IPS-20b (cell line): ENCODE data around the gene ST6GALNAC5.

Experiments used
- H3K27ac ChIP-seq: one replicate; pipeline ENCODE4 v1.5.1; 2013; ENCODE audit warnings: low read length
- H3K27me3 ChIP-seq: 2 replicates; pipeline ENCODE4 v1.6.1; 2013; ENCODE audit warnings: mild to moderate bottlenecking, low read length, inconsistent platforms; ENCODE audit not compliant: insufficient read depth
- H3K36me3 ChIP-seq: 2 replicates; pipeline ENCODE4 v1.6.1; 2013; ENCODE audit warnings: low read depth, mild to moderate bottlenecking, inconsistent platforms, low read length, moderate library complexity; ENCODE audit not compliant: insufficient read depth
- H3K4me1 ChIP-seq: 2 replicates; pipeline ENCODE4 v1.6.1; 2013; ENCODE audit warnings: mild to moderate bottlenecking, control low read depth, inconsistent platforms, low read length, moderate library complexity; ENCODE audit not compliant: insufficient read depth
- H3K4me3 ChIP-seq: 2 replicates; pipeline ENCODE4 v1.5.1; 2013; ENCODE audit warnings: mild to moderate bottlenecking, low read length, inconsistent platforms
- H3K9ac ChIP-seq: 2 replicates; pipeline ENCODE4 v1.6.1; 2013; ENCODE audit warnings: low read depth, mild to moderate bottlenecking, inconsistent platforms, low read length, moderate library complexity
- H3K9me3 ChIP-seq: 2 replicates; pipeline ENCODE4 v1.6.1; 2013; ENCODE audit warnings: mild to moderate bottlenecking, low read depth, low read length, inconsistent platforms; ENCODE audit not compliant: insufficient read depth

The ST6GALNAC5 gene

DNA sequence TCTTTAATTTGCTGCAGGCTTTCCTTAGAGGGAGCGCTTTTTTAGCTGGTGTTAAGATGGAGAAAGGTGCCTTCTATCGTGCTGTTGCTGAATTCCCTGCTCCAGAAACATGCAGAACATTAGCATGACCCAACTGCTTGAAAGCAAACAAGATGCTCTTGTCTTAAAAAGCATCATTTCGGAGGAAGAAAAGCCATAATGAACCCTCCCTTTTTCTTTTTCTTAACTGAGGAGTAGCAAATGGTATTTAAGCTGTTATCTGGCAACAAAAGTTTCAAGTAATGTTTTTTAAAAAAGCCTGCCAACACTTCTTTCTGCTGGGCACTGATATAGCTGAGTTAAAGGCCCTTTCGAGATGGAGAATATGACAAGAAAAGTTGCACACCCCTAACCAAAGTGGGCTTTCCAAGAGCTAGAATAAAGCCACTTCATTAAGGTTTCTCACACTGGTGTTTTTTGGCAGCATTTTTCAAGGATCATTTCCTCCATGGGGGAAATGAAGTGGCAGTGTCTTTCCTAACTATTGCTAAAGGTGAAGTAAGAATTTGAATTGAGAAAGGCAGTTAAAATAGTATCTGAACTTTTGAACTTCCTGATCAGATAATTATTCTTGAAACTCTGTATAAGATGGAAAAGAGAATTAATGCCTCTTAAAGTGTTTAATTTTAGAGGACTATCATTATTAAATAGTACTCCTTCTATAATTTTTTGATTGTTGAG, 38.8 kb downstream of the ST6GALNAC5 start:
- Histone ChIP-seq H3K36me3 (no peaks in the 10 kb centered on the region), H3K9ac (no peak overlapping the region), H3K27me3 (no peaks in the 10 kb centered on the region), H3K4me1 (no peaks in the 10 kb centered on the region; the same call in 1 of the 2 replicates), H3K27ac (no peak overlapping the region), H3K9me3 (no peaks in the 10 kb centered on the region), H3K4me3 (no peak overlapping the region)

DNA sequence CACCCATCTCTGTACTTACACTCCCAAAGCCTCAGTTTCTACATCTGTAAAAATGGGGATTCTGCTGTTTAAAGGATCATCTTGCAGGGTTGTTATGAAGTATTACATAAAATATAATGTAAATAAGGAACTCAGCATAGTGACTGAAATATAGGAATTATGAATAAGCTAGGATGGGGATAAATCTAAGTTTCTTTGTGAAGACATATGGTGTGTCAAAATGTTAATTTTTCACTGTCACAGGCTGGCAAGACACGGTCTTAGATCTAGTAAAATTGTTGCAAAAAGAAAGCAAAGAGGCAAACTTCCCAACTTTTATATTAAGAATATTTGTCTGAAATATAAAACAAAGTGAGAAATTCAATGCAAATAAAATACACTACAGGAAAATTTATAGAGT, 42.0 kb downstream of the ST6GALNAC5 start:
- Histone ChIP-seq H3K4me1 (no peaks in the 10 kb centered on the region; the same call in 1 of the 2 replicates), H3K27me3 (no peaks in the 10 kb centered on the region), H3K9ac (no peak overlapping the region), H3K9me3 (no peaks in the 10 kb centered on the region), H3K36me3 (no peaks in the 10 kb centered on the region), H3K4me3 (no peak overlapping the region), H3K27ac (no peak overlapping the region)

DNA sequence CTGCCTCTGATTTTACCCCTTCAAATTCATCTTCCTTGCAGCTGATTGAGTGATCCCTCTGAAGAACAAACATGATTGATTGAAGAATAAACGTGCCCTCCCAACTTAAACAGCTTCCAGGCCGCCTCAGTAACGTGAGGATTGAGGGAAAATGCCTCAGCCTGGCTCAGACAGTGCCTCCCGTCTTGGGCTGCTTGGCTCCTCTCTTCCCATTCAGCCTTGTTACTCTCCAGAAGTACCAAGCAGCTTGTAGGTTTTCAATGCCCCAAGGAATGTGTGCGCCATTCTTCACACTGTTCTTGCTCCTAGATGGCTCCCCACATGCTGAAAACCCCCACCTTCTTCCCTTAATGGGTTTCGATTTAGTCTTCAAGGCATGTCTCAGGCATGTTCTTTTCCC, 51.8 kb downstream of the ST6GALNAC5 start:
- no peak overlapping the region for H3K4me3 ChIP-seq
- no peaks in the 10 kb centered on the region for H3K36me3 ChIP-seq
- H3K9me3 ChIP-seq = no peaks in the 10 kb centered on the region
- peaks cover 7% of the 10 kb centered on the region for H3K4me1 ChIP-seq
- no peaks in the 10 kb centered on the region for H3K27me3 ChIP-seq
- H3K27ac ChIP-seq = no peak overlapping the region
- H3K9ac ChIP-seq = 0 out of 2 replicates have a peak overlapping the region, but pooled peaks have one; percentile 3

DNA sequence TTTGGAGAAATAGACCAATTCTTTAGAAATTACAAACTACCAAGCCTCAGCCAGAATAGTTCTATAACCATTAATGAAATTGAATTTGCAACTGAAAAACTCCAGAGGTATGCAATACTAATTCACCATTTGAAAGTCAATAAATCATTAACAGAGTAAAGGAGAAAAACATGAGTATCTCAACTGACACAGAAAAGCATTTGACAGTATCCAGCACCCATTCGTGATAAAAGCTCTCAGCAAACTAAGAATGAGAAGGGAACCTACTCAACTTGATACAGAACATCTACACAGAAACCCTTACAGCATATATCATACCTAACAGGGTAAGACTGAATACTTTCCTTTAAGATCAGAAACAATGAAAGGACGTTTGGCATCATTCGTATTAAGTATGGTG, 54.3 kb downstream of the ST6GALNAC5 start:
- no peaks in the 10 kb centered on the region for H3K36me3 ChIP-seq
- H3K9ac ChIP-seq = no peak overlapping the region
- H3K4me1 ChIP-seq = peaks cover 7% of the 10 kb centered on the region

DNA sequence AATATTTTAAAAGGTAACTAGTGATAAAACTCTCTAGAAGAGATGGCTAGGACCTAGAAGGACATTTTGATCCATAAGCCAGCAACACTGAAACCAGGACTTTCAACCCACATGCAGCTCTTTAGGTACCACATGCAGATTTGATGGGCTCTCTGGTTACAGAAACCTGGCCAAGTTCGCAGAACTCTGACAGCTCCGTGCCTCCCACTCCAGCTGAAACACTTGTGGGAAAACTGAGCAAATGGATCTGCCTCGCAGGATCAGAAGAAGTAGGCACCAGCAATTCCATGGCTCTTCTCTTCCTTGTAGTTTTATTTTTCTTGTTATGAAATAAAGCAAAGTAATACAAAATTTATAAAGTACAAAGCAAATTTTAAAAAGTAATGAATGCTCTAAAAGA, 58.5 kb downstream of the ST6GALNAC5 start:
- H3K27me3 ChIP-seq = no peaks in the 10 kb centered on the region
- no peaks in the 10 kb centered on the region for H3K36me3 ChIP-seq
- H3K4me3 ChIP-seq = no peak overlapping the region
- H3K4me1 ChIP-seq = no peaks in the 10 kb centered on the region
- 0 out of 2 replicates have a peak, but pooled peaks cover 2% of the 10 kb centered on the region for H3K9me3 ChIP-seq
- H3K27ac ChIP-seq = no peak overlapping the region
- no peak overlapping the region for H3K9ac ChIP-seq

More for the DNA sequence above, 54.3 kb downstream of the ST6GALNAC5 start:
- no peak overlapping the region for H3K4me3 ChIP-seq
- no peaks in the 10 kb centered on the region for H3K9me3 ChIP-seq
- no peak overlapping the region for H3K27ac ChIP-seq
- no peaks in the 10 kb centered on the region for H3K27me3 ChIP-seq

DNA sequence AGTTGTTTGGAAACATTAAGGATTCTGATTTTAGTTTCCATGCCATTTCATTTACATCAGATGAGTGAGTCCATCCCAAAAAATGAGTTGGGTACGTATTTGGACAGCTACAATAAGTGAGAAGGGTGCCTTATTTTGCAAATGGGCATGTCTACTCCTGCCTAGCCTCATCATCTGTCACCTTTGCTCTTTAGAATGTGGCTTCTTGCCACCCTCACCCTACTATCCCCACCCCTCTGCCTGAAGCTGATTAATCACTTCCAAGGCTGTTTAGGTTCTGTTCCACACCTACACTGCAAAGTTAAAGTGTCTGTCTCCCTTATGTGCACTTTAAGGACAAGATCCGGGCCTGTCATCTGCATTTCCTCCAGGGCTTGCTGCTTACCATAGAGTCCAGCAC, 61.2 kb downstream of the ST6GALNAC5 start:
- H3K36me3 ChIP-seq = no peaks in the 10 kb centered on the region

DNA sequence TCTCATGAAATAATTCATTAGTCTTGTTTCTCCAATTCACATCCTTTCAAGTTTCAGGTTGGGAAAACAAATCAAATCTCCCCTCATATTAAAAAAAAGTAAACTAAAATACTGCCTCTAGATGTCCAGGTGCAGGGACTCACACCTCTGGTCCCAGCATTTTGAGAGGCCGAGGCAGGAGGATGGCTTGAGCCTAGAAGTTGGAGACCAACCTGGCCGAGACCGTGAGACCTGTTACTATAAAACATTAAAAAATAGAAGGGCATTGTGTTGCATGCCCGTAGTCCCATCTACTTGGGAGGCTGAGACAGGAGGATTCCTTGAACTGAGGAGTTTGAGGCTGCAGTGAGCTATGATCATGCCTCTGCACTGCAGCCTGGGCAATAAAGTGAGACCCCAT, 61.9 kb downstream of the ST6GALNAC5 start:
- Histone ChIP-seq H3K27ac (no peak overlapping the region), H3K36me3 (no peaks in the 10 kb centered on the region)

More for the DNA sequence above, 61.2 kb downstream of the ST6GALNAC5 start:
- Histone ChIP-seq H3K4me3 (no peak overlapping the region), H3K27ac (no peak overlapping the region), H3K27me3 (no peaks in the 10 kb centered on the region), H3K9me3 (peaks cover 8% of the 10 kb centered on the region; the same call in 1 of the 2 replicates), H3K9ac (no peak overlapping the region), H3K4me1 (peaks cover 9% of the 10 kb centered on the region)

DNA sequence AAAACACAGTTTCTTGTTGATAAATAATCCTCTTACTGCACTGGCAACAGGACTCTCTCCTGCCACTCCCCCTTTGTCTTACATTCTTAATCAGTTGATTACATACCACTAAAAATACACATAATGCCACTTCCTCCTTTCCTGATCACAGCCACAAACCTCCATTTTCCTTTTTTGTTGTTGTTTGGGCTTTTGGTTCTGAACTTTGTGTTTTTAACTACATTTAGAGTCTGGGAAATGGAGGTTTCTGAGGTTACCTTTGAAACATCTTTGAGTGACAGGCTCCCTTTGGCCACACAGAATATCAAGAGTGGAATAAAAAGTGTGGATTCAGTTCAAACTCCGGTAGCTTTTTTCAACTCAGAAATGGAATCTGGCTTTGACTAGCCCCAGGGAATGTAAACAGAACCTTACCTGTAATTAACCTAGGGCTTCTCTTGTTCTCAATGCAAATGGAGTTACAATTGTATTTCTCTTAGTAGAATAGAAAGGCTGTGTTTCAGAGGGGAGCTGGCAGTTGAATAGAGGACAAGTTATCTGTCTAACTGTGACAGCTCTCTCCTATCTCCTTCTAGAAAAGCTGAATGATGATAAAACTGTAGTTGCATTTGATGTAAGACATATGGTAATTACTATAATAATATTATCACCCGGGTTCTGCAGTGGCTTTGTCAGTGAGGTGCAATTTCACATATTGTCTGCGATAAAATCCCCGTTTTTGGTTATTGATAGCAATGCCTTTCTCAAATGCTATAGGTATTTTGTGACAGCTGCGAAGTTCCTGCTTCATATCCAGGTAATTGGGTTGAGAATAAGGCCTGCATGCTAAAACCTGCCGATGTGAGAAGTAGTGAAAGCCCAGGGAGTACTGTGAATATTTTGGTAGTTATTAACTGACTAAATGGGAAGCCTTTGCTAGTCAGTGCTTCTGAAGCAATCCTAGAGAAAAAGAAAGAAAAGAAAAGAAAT, 66.9 kb downstream of the ST6GALNAC5 start:
- H3K36me3 ChIP-seq = no peaks in the 10 kb centered on the region
- H3K27ac ChIP-seq = no peak overlapping the region
- peaks cover 19% of the 10 kb centered on the region for H3K4me1 ChIP-seq
- H3K4me3 ChIP-seq = peak overlapping the region; percentile 32
- no peaks in the 10 kb centered on the region for H3K27me3 ChIP-seq
- peaks cover 8% of the 10 kb centered on the region; the same call in 1 of the 2 replicates for H3K9me3 ChIP-seq
- peak overlapping the region; percentile 60 for H3K9ac ChIP-seq

More for the DNA sequence above, 61.9 kb downstream of the ST6GALNAC5 start:
- H3K9ac ChIP-seq = no peak overlapping the region
- no peak overlapping the region for H3K4me3 ChIP-seq
- H3K27me3 ChIP-seq = no peaks in the 10 kb centered on the region
- H3K9me3 ChIP-seq = peaks cover 8% of the 10 kb centered on the region; the same call in 1 of the 2 replicates
- H3K4me1 ChIP-seq = peaks cover 15% of the 10 kb centered on the region

DNA sequence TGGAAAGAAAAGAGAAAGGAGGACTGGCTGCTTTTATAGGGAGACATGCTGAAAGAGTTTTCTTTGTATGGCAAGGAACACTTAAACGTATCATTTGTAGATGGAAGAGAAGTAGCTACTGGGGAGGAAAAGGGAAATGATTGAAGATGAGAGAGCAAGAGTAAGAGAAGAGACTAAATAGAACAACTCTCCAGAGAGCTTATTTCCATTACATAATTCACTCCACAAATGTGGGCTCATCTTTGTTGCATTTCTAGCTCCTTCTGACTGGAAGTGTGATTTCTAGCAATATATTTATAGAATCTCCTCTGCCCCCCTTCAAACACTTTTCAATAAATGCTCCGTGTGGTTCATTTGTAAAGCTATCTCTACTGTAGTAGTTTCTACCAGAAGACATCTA, 71.0 kb downstream of the ST6GALNAC5 start:
- Histone ChIP-seq H3K36me3 (no peaks in the 10 kb centered on the region), H3K9me3 (no peaks in the 10 kb centered on the region), H3K4me1 (peaks cover 11% of the 10 kb centered on the region), H3K27me3 (no peaks in the 10 kb centered on the region), H3K27ac (no peak overlapping the region), H3K9ac (no peak overlapping the region), H3K4me3 (no peak overlapping the region)

DNA sequence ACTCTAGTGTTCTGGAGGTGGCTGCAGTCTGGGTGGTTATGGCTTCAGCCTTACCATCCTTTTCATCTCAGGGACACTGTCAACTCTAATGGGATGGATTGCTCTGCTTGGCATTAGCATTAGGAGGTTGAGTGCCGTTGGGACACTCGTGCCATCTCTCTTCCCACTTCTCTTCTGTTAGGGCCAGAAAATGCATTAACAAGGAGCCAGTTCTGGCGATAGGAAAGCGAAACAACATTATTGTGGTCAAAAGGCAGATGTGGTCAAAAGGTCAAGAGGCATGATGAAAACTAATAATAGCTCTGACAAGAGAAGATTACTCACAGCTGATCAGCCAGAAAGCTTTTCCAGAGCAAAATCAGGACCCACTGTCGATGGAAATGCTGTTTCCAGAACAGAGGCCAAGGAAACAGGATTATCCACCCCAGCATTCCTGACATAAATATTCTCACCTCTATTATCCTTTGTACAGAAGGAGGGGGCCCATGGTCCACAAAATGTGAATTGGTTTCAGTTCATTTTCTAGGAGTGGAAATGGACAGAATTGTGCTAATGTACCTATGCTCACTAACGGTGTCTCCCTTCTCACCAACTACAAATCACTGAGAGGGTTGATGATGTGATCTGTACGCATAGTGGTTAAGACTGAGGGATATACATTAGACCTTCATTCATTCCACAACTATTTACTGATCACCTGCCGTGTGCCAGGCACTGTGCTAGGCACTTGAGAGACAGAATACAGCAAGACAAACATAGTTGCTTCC, 72.0 kb downstream of the ST6GALNAC5 start:
- peaks cover 3% of the 10 kb centered on the region for H3K4me1 ChIP-seq
- H3K4me3 ChIP-seq = no peak overlapping the region
- H3K36me3 ChIP-seq = no peaks in the 10 kb centered on the region
- H3K9ac ChIP-seq = no peak overlapping the region
- H3K27ac ChIP-seq = no peak overlapping the region
- no peaks in the 10 kb centered on the region for H3K27me3 ChIP-seq
- no peaks in the 10 kb centered on the region for H3K9me3 ChIP-seq

DNA sequence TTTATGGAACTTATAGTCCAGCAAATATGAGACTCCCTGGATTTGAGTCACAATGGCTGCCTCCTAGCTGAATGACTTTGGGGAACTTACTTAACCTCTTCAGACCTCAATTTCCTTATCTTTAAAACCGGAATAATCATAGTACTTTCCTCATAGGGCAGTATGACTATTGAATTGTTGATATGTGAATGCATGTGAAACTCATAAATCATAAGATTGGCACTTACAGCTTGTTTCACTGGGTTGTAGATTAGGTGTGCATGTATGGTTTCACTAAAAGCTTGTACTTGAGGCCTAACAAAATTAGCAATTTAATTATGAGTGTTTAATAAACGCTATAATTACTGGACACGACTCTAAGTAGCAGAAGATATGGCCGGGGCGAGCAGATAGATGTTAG, 72.5 kb downstream of the ST6GALNAC5 start:
- no peaks in the 10 kb centered on the region for H3K27me3 ChIP-seq
- no peak overlapping the region for H3K9ac ChIP-seq
- no peaks in the 10 kb centered on the region for H3K4me1 ChIP-seq
- no peak overlapping the region for H3K4me3 ChIP-seq
- H3K36me3 ChIP-seq = no peaks in the 10 kb centered on the region
- H3K27ac ChIP-seq = no peak overlapping the region
- no peaks in the 10 kb centered on the region for H3K9me3 ChIP-seq
